ENCODE measurements around the gene UGT1A3.

Gene UGT1A3

GRCh38 chr2:233821709-233822100, 92.9 kb downstream of the UGT1A3 start:
- H3K27ac ChIP-seq, result no peak overlapping the region
- TF ChIP-seq CTCF (conservative IDR thresholded peaks at IDR 0.05; ENCODE audit: low read depth, low read length), result no peak
- H4K20me1 ChIP-seq (ENCODE audit: insufficient read depth), result no peaks in the 10 kb centered on the region
- no peak overlapping the region for H2AFZ ChIP-seq (ENCODE audit: low read depth)
- no peak overlapping the region for H3K4me3 ChIP-seq (IDR thresholded peaks at IDR 0.05; ENCODE audit: insufficient read depth, low read depth, low read length)
- H3K79me2 ChIP-seq (ENCODE audit: insufficient read depth, low read depth), result no peaks in the 10 kb centered on the region
- H3K9ac ChIP-seq, result no peak overlapping the region
- no peaks in the 10 kb centered on the region for H3K4me1 ChIP-seq (ENCODE audit: low read depth, poor library complexity, severe bottlenecking)
- H3K4me2 ChIP-seq, result no peak overlapping the region
- no peaks in the 10 kb centered on the region for H3K36me3 ChIP-seq (ENCODE audit: insufficient read depth)
- H3K27me3 ChIP-seq (ENCODE audit: insufficient read depth, low read depth), result no peaks in the 10 kb centered on the region

GRCh38 chr2:233822101-233822771, 93.4 kb downstream of the UGT1A3 start:
- H2AFZ ChIP-seq (ENCODE audit: low read depth), result no peak overlapping the region
- H3K9ac ChIP-seq, result no peak overlapping the region
- H3K4me3 ChIP-seq (IDR thresholded peaks at IDR 0.05; ENCODE audit: insufficient read depth, low read depth, low read length), result no peak overlapping the region
- no peaks in the 10 kb centered on the region for H3K36me3 ChIP-seq (ENCODE audit: insufficient read depth)
- no peaks in the 10 kb centered on the region for H3K27me3 ChIP-seq (ENCODE audit: insufficient read depth, low read depth)
- H3K27ac ChIP-seq, result no peak overlapping the region
- H3K4me2 ChIP-seq, result no peak overlapping the region
- no peaks in the 10 kb centered on the region for H4K20me1 ChIP-seq (ENCODE audit: insufficient read depth)
- no peaks in the 10 kb centered on the region for H3K79me2 ChIP-seq (ENCODE audit: insufficient read depth, low read depth)
- no peak for TF ChIP-seq CTCF (conservative IDR thresholded peaks at IDR 0.05; ENCODE audit: low read depth, low read length)
- H3K4me1 ChIP-seq (ENCODE audit: low read depth, poor library complexity, severe bottlenecking), result no peaks in the 10 kb centered on the region

Data from KMS-11 (cell line).